GM19324 (cell line): Measurements from ENCODE around the gene TMEM120B.

ENCODE experiments used
- ATAC-seq: cut with Tn5 transposase; IDR thresholded peaks from one replicate; pipeline ENCODE4 v1.9.1; 2021; ENCODE audit warnings: mild to moderate bottlenecking, moderate library complexity; ENCODE audit not compliant: unreplicated experiment, low FRiP score

Gene TMEM120B

DNA sequence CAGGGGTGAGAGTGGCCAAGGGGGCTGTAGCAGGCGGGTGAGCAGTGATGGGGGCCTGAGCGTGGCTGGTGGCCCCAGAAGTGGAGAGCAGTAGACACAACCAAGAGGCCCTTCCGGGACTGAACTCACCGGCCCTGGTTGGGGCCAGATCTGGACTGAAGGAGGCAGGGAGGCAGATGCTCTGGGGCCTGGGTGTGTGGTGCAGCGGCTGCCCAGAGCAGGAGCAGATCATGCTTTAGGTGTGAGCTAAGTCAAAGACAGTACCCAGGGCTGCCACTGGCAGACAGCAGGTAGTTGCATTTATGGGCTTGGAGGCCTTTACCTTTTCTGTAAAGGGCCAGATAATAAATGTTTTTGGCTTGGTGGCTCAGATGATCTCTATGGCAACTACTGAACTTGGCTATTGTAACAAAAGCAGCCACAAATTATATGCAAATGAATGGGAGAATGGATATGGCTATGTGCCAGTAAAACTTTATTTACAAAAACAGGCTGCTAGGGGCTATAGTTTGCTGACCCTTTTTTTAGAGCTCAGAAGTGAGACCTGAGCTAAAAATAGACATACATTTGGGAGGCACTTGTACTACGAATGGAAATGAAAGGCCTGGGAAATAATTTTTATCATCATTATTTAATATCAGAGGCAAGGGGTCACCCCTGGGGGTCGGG, 116.8 kb downstream of the TMEM120B start:
- ATAC-seq, result no peak

DNA sequence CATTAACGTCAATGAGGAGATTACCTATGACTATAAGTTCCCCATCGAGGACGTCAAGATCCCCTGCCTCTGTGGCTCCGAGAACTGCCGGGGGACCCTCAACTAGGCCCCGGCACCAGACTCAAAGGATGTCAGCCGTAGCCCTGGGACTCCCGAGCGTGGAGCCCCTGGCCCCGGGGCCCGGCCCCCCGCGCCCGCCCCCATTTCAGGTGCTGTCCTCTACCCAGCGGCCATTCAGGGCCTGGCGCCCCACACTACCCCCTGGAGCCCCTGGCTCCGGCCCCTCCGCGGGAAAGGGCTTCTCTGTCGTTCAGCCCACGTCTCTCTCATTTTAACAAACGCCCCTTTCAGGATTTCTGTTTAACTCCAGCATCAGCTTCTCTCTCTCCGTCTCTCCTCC, 117.6 kb downstream of the TMEM120B start:
- ATAC-seq, result no peak

DNA sequence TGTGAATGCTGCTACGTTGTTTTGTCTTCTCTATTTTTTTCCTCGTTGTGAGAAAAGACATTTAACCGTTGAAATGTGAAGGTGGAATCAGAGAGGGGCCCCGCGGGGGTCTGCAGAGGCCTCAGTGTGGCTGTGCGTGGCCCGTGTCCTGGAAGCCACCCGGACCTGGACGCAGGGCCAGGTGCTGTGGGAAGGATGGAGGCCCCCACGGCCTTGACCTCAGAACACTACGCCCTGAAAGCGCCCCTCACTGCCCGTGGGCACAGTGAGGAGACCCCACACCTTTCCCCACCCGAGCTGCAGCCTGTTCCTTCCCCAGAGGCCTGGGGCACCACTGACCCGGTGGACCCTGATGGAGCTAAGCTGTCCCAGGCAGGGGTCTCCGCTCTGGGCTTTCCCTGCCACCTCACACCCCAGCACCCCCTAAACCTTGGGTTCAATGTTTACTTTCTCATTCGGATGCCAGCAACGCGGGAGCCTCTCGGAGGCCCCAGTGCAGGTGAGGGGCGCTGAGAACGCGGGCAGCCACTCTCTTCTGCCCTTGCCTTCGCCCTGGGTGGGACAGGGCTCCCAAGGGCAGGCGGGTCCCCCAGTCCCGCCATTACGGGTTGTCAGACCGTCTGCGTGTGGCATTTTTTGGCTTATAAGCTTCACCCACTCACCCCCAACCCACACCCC, 118.2 kb downstream of the TMEM120B start:
- ATAC-seq, result no peak
